Measurements from ENCODE around the gene UGT2B28.
"Not testable (repeated sequence)": the region's sequence is repeated elsewhere in the genome, so short reads cannot be mapped to it uniquely, and the experiment has no call there.

DNA sequence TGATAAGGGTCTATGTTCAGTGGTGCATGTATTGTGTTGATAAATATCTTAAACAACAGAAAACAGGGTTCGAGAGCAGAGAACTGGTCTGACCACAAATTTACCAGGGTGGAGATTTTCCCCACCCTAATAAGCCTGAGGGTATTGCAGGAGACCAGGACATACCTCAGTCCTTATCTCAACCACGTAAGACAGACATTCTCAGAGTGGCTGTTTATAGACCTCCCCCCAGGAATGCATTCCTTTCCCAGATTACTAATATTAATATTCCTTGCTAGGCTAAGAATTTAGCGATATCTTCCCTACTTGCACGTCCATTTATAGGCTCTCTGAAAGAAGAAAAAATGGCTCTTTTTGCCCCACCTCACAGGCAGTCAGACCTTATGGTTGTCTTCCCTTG lies 16.1 kb downstream of the UGT2B28 start:
- TF ChIP-seq EZH2 (IDR thresholded peaks at IDR 0.05; ENCODE audit: borderline replicate concordance, low read length) = not testable (repeated sequence)
- TF ChIP-seq, protein P1, sequence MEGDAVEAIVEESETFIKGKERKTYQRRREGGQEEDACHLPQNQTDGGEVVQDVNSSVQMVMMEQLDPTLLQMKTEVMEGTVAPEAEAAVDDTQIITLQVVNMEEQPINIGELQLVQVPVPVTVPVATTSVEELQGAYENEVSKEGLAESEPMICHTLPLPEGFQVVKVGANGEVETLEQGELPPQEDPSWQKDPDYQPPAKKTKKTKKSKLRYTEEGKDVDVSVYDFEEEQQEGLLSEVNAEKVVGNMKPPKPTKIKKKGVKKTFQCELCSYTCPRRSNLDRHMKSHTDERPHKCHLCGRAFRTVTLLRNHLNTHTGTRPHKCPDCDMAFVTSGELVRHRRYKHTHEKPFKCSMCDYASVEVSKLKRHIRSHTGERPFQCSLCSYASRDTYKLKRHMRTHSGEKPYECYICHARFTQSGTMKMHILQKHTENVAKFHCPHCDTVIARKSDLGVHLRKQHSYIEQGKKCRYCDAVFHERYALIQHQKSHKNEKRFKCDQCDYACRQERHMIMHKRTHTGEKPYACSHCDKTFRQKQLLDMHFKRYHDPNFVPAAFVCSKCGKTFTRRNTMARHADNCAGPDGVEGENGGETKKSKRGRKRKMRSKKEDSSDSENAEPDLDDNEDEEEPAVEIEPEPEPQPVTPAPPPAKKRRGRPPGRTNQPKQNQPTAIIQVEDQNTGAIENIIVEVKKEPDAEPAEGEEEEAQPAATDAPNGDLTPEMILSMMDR (IDR thresholded peaks at IDR 0.05; ENCODE audit: low read length) = not testable (repeated sequence)

All from OCI-LY1 (cell line).